Measurements from ENCODE around the gene TRIML1.

TRIML1 gene

GRCh38 chr4:188168726-188169373, 29.6 kb downstream of the TRIML1 start:
- Histone ChIP-seq H3K36me3 (no peaks in the 10 kb centered on the region), H3K27me3 (no peaks in the 10 kb centered on the region), H3K4me3 (ENCODE audit: low read depth in 1 of 2, low read length in 1 of 2) (no peak overlapping the region), H3K9me3 (no peaks in the 10 kb centered on the region), H3K27ac (no peak overlapping the region), H3K4me1 (ENCODE audit: control insufficient read depth in 1 of 2, insufficient read depth in 1 of 2, low read depth in 1 of 2, low read length in 1 of 2) (no peaks in the 10 kb centered on the region)
- no peak for TF ChIP-seq CTCF (IDR thresholded peaks at IDR 0.05)

DNA sequence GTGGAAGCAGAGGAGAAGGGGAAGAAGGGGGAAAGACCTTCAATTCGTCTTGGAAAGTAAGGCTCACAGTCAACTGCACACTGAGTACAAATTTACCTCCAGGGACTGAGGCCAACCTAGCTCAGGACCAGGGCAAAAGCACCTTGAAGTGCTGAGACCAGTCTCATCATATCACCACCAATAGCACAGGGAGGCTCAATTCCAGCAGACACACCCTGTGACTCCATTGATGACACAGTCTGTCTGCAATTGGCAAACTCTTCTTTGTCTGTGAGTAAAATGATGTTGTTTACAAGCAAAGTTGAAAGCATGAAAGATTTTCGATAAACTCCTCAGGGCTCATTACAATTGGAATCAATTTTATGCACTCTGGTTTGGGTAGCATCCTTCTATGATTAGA, 32.3 kb downstream of the TRIML1 start:
- H3K9me3 ChIP-seq: no peaks in the 10 kb centered on the region
- no peak overlapping the region for H3K4me3 ChIP-seq (ENCODE audit: low read depth in 1 of 2, low read length in 1 of 2)
- no peak for TF ChIP-seq CTCF (IDR thresholded peaks at IDR 0.05)
- H3K27ac ChIP-seq: no peak overlapping the region
- no peaks in the 10 kb centered on the region for H3K27me3 ChIP-seq
- no peaks in the 10 kb centered on the region for H3K4me1 ChIP-seq (ENCODE audit: control insufficient read depth in 1 of 2, insufficient read depth in 1 of 2, low read depth in 1 of 2, low read length in 1 of 2)
- no peaks in the 10 kb centered on the region for H3K36me3 ChIP-seq

DNA sequence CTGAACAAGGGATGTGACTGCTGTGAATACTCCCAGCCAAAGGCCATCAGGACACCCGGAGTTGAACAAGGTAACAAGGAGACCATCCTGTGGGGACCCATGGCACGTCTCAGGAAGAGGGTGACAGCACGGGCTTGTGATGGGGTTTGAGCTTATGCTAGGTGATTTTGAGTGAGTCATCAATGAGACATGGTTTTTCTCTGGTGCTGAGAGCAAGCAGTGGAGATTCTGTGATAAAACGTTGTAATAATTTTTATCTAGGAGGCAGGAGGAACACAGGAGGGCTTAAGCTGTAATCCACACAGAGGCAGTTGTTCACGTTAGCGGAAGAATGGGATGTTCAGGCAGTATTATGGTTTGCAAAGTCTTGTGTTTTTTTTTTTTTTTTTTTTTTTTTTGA, 36.0 kb downstream of the TRIML1 start:
- H3K4me1 ChIP-seq (ENCODE audit: control insufficient read depth in 1 of 2, insufficient read depth in 1 of 2, low read depth in 1 of 2, low read length in 1 of 2): no peaks in the 10 kb centered on the region
- H3K36me3 ChIP-seq: no peaks in the 10 kb centered on the region
- no peak for TF ChIP-seq CTCF (IDR thresholded peaks at IDR 0.05)
- H3K27me3 ChIP-seq: no peaks in the 10 kb centered on the region
- no peak overlapping the region for H3K27ac ChIP-seq
- no peak overlapping the region for H3K4me3 ChIP-seq (ENCODE audit: low read depth in 1 of 2, low read length in 1 of 2)
- H3K9me3 ChIP-seq: no peaks in the 10 kb centered on the region

DNA sequence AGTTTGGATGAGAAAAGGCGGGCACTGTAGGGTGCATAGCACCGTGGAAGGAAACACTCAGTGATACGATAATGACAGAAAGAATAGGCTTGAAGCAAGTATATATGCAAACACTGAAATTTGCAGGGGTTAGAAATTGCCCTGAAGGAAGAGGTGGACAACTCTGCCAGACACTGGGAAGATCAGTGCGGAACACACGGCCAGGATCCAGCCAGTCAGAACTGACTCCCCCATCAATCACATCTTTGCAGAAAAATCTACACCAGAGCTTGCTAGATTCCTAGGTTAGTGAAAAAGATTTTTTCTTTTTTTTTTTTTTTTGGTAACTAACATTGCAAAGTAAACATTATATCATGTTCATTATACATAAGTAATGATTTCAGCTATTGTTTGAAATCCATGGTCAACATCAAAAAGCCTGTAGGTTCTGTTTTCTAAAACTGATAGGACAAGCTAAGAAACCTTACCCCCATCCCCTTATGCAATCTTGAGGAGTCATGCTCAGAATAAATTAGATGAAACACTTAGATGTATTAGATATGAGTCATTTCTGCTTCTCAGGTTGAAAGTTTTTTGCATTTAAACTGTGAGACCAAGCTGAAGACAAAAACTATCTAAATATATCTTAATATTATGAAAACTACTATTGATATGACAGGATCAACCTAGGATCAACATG, 38.9 kb downstream of the TRIML1 start:
- Histone ChIP-seq H3K9me3 (no peaks in the 10 kb centered on the region), H3K27ac (no peak overlapping the region), H3K4me3 (ENCODE audit: low read depth in 1 of 2, low read length in 1 of 2) (no peak overlapping the region), H3K27me3 (no peaks in the 10 kb centered on the region), H3K36me3 (no peaks in the 10 kb centered on the region), H3K4me1 (ENCODE audit: control insufficient read depth in 1 of 2, insufficient read depth in 1 of 2, low read depth in 1 of 2, low read length in 1 of 2) (no peaks in the 10 kb centered on the region)
- no peak for TF ChIP-seq CTCF (IDR thresholded peaks at IDR 0.05)

DNA sequence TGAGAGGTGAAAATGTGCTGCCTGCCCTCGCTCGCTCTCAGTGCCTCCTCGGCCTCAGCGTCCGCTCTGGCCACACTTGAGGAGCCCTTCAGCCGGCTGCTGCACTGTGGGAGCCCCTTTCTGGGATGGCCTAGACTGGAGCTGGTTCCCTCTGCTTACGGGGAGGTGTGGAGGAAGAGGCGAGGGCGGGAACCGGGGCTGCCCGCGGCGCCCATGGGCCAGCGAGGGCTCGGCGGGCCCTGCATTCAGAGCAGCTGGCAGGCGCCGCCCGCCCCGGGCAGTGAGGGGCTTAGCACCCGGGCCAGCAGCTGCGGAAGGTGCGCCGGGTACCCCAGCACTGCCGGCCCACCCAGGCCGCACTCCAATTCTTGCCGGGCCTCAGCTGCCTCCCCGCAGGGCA, 39.6 kb downstream of the TRIML1 start:
- Histone ChIP-seq H3K27ac (no peak overlapping the region), H3K9me3 (no peaks in the 10 kb centered on the region), H3K36me3 (no peaks in the 10 kb centered on the region), H3K27me3 (no peaks in the 10 kb centered on the region), H3K4me3 (ENCODE audit: low read depth in 1 of 2, low read length in 1 of 2) (no peak overlapping the region), H3K4me1 (ENCODE audit: control insufficient read depth in 1 of 2, insufficient read depth in 1 of 2, low read depth in 1 of 2, low read length in 1 of 2) (no peaks in the 10 kb centered on the region)
- TF ChIP-seq CTCF (IDR thresholded peaks at IDR 0.05): no peak
